Measurements from ENCODE around the gene TRPT1. TPM values are rescaled to one million over a fixed set of nuclear protein-coding genes. Genes with fewer than 3 reads are reported as not detected.

Gene TRPT1
- total and polyA plus RNA-seq, 9 of the 15 experiments (the other 6 are each of a cell fraction or from before 2014, with no cell fraction given): 4.6 to 41.7 (median 23.1) TPM

- TF ChIP-seq, protein P1, sequence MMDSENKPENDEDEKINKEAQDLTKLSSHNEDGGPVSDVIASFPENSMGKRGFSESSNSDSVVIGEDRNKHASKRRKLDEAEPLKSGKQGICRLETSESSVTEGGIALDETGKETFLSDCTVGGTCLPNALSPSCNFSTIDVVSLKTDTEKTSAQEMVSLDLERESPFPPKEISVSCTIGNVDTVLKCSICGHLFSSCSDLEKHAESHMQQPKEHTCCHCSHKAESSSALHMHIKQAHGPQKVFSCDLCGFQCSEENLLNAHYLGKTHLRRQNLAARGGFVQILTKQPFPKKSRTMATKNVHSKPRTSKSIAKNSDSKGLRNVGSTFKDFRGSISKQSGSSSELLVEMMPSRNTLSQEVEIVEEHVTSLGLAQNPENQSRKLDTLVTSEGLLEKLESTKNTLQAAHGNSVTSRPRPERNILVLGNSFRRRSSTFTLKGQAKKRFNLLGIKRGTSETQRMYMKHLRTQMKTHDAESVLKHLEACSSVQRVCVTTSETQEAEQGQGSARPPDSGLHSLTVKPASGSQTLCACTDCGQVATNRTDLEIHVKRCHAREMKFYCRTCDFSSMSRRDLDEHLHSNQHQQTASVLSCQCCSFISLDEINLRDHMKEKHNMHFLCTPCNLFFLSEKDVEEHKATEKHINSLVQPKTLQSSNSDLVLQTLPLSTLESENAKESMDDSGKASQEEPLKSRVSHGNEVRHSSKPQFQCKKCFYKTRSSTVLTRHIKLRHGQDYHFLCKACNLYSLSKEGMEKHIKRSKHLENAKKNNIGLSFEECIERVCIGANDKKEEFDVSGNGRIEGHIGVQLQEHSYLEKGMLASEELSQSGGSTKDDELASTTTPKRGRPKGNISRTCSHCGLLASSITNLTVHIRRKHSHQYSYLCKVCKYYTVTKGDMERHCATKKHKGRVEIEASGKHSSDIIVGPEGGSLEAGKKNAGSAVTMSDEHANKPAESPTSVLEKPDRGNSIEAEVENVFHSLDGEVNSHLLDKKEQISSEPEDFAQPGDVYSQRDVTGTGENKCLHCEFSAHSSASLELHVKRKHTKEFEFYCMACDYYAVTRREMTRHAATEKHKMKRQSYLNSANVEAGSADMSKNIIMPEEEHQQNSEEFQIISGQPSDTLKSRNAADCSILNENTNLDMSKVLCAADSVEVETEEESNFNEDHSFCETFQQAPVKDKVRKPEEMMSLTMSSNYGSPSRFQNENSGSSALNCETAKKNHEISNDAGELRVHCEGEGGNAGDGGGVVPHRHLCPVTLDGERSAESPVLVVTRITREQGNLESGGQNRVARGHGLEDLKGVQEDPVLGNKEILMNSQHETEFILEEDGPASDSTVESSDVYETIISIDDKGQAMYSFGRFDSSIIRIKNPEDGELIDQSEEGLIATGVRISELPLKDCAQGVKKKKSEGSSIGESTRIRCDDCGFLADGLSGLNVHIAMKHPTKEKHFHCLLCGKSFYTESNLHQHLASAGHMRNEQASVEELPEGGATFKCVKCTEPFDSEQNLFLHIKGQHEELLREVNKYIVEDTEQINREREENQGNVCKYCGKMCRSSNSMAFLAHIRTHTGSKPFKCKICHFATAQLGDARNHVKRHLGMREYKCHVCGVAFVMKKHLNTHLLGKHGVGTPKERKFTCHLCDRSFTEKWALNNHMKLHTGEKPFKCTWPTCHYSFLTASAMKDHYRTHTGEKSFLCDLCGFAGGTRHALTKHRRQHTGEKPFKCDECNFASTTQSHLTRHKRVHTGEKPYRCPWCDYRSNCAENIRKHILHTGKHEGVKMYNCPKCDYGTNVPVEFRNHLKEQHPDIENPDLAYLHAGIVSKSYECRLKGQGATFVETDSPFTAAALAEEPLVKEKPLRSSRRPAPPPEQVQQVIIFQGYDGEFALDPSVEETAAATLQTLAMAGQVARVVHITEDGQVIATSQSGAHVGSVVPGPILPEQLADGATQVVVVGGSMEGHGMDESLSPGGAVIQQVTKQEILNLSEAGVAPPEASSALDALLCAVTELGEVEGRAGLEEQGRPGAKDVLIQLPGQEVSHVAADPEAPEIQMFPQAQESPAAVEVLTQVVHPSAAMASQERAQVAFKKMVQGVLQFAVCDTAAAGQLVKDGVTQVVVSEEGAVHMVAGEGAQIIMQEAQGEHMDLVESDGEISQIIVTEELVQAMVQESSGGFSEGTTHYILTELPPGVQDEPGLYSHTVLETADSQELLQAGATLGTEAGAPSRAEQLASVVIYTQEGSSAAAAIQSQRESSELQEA (IDR thresholded peaks at IDR 0.05; ENCODE audit: low read depth): no peak
- TF ChIP-seq FOXJ3 (CRISPR knock-in tag; IDR thresholded peaks at IDR 0.05) (no peak), ELF2 (CRISPR knock-in tag; IDR thresholded peaks at IDR 0.05) (0 out of 2 replicates have a peak, but pooled peaks have one; percentile 29), MAFF (IDR thresholded peaks at IDR 0.05; ENCODE audit: low read length) (no peak), STAT6 (CRISPR knock-in tag; IDR thresholded peaks at IDR 0.05) (no peak), BHLHE40 (IDR thresholded peaks at IDR 0.05; ENCODE audit: low read length) (no peak)
- TF ChIP-seq, protein P2, sequence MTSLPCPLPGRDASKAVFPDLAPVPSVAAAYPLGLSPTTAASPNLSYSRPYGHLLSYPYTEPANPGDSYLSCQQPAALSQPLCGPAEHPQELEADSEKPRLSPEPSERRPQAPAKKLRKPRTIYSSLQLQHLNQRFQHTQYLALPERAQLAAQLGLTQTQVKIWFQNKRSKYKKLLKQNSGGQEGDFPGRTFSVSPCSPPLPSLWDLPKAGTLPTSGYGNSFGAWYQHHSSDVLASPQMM (CRISPR knock-in tag; IDR thresholded peaks at IDR 0.05): no peak
- TF ChIP-seq, protein P3, sequence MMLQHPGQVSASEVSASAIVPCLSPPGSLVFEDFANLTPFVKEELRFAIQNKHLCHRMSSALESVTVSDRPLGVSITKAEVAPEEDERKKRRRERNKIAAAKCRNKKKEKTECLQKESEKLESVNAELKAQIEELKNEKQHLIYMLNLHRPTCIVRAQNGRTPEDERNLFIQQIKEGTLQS (IDR thresholded peaks at IDR 0.05): no peak
- TF ChIP-seq, protein P3 (CRISPR knock-in tag; conservative IDR thresholded peaks at IDR 0.05): no peak; the same call in 1 of the 2 replicates
- TF ChIP-seq, protein P4, sequence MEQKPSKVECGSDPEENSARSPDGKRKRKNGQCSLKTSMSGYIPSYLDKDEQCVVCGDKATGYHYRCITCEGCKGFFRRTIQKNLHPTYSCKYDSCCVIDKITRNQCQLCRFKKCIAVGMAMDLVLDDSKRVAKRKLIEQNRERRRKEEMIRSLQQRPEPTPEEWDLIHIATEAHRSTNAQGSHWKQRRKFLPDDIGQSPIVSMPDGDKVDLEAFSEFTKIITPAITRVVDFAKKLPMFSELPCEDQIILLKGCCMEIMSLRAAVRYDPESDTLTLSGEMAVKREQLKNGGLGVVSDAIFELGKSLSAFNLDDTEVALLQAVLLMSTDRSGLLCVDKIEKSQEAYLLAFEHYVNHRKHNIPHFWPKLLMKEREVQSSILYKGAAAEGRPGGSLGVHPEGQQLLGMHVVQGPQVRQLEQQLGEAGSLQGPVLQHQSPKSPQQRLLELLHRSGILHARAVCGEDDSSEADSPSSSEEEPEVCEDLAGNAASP (IDR thresholded peaks at IDR 0.05): no peak
Measured at GRCh38 chr11:64241491-64242374, 15.7 kb upstream of the TRPT1 start (continued).
